HG03103 (cell line): ENCODE measurements around the gene POP4.
A peak's percentile ranks its signal among the peaks of the same experiment; 100 is the strongest.

Experiments used
- ATAC-seq: cut with Tn5 transposase; IDR thresholded peaks from one replicate; pipeline ENCODE4 v1.9.1; 2021; ENCODE audit warnings: low read depth; ENCODE audit not compliant: unreplicated experiment

POP4 gene

DNA sequence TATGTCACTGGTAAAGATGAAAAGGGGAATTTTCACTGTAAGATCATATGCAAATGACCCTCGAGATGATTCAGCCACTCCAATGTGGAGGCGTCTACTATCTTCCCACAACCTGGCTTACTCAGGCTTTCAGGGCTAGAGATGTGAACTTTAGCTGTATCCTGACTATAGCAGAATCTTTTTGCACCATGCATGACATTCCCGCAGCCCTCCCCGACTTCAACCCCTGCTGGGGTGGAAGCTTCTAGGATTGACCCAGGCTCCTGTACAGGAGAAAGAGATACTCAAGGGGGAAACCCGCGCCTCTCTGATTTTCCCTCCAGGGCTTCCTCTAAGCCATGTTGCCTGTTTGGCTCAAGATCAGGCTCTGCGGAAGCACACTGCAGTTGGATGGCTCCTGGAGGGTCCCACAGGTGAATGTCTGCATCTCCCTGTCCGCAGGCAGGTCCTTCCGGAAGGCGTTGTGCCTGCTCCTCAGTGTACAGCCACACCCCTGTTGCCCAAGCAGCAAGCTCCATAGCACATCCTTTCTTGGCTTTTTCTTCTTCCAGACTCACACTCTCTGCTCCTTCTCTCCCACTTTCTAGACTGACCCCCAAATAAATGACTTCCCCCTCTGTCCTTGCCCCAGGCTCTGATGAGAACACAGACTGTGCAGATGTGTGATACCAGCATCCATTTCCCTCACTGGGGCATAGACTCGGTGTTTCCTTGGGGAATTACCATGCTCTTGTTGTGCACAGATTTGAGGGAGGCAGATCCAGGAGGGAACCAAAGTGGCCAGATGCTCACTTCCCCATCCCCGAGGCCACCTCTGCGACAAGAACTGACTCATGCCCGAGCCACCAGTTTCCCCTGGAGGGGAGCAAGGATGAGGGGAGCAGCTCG is 29.1 kb upstream of the POP4 start:
- peak; percentile 74 for ATAC-seq

GRCh38 chr19:29577649-29577963 is 28.5 kb upstream of the POP4 start:
- no peak for ATAC-seq

- ATAC-seq, result no peak
These were observed 27.7 kb upstream of the POP4 start for GRCh38 chr19:29578349-29578748.

- no peak for ATAC-seq
These were observed 26.7 kb upstream of the POP4 start for GRCh38 chr19:29579308-29579910.

DNA sequence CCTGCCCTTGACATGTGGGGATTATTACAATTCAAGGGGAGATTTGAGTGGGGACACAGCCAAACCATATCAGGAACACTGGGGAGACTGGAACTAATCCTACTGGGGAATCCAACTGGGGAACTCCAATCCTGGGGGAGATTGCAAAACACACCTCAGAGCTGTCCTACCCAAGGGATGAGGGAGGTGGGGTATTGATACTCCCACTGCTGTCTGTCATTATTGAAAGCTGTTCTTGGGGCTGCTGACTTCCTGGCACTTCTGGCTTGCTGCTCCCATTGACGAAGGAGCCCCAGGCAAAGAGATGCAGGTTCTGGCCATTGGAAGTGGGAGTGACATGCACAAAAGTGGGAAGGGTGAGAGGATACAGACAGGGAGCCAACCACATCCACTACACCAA is 24.7 kb upstream of the POP4 start:
- no peak for ATAC-seq

DNA sequence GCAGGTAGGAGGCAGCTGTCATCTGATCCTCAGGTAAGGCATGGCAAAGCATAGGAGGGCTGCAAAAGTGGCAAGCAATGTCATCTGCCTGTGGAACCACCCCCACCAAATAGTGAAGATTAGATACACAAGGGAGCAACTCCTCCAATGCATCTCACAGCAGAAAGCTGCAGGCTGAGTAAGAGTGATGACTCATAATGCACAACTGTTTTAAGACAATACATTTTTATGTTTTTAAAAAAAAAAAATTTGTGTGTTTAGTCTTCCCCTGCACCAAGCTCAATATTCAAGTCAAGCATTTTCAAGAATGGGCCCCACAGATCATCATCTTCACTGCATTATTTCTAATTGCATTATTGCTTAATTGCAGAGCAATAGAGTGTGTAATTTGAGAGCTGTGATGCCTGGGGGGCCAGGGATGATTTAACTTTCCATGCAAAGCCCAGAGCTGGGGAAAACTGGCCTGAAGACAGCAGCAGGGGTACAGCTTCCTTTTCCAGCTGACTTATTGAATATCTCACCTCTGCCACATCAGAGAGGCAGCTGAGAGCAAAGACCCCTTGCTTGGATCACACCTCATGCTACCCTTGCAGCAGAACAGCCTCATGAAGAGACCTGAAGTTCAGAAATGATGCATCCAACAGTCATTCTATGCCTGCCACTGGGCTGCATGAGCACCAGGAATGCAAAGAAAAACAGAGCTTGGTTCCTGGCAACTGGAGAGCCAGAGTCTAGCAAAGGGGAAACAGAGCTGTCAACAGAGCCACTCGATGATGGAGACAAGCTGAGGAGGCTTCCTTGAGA is 22.7 kb upstream of the POP4 start:
- ATAC-seq, result no peak

DNA sequence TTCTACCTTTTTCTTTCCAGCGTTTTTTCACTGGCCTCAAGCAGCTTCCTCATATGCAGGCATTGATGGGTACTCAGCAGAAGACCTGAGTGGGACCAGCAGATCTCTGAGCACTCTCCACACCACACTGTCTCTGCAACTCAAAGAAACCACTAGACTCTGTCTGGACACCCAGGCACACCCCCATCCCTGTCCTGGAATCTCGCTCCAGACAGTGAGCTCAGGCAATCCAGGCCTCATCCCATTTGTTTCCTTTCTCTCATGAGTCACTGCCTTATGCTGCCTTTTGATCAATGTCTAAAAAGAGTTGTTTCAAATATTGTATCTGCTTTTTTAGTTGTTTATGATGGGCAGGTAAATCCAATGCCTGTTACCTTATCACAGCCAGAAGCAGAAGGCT is 19.7 kb upstream of the POP4 start:
- no peak for ATAC-seq

GRCh38 chr19:29587059-29587458 is 19.0 kb upstream of the POP4 start:
- ATAC-seq, result no peak

- peak; percentile 92 for ATAC-seq
These were observed 18.5 kb upstream of the POP4 start for GRCh38 chr19:29587518-29587986.

DNA sequence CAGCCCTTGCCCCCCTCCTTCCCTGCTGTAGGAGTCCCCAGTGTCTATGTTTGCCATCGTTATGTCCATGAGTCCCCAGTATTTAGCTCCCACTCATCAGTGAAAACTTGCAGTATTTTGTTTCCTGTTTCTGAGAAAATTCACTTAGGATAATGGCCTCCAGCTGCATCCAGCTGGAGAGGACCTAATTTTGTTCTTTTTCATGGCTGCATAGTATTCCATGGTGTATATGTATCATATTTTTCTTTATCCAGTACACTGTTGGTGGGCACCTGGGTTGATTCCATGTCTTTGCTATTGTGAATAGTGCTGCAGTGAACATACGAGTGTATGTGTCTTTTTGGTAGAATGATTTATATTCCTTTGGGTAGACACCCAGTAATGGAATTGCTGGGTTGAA is 18.0 kb upstream of the POP4 start:
- ATAC-seq, result no peak

DNA sequence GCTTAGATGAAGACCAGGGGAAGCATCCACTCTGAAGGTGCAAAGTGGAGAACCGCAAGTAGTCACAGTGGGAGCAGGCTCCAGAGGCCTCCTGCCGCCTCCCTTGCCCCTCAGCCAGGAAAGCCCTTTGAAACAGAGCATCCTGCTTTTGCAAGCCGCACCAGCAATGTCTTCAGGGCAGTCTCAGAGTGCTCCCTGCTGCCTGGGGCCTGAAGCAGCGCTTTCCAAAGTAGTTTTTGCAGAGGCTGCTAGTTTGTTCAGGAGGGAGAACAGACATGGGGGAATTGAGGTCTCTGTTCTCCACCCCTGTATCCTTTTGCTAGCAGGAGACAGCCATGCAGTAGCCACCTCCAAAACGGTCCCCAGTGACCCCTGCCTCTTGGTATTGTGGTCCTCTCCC is 15.8 kb upstream of the POP4 start:
- ATAC-seq, result no peak

DNA sequence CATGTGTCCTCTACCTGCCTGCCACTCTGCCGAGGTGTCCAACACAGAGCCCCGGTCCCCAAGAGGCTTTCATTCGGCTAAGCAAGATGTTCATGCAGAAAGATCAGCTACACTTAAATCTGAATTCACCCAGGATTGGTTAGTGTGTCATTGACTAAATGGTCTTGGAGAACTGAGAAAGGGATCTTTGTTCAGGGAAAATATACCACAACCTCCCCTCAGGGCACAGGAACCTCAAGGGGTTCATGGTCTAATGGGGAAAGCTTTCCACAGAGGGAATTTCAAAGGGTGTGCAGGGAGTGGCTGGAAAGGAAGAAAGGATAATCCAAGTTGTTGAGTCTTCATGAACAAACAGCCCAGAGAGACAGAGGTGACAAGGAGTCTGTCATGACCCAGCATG is 14.4 kb upstream of the POP4 start:
- ATAC-seq, result no peak

DNA sequence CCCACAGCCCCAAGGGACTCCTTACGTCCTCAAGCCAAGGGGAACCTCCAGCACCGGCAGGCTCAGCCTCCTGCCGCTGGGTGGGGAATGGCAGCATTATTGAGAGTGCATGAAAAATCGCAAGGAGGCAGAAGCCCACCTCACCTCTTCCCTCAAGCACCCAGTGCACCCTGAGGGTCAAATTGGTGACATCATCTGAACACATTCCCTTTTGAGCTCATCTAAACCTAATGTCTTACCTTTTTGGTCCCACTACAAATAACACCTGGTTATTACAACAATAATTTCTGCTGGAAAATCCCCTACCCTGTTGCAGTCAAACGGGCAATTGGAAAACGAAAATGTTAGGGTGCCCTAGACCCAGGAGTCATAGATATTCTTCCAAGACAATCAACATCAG is 12.2 kb upstream of the POP4 start:
- no peak for ATAC-seq

DNA sequence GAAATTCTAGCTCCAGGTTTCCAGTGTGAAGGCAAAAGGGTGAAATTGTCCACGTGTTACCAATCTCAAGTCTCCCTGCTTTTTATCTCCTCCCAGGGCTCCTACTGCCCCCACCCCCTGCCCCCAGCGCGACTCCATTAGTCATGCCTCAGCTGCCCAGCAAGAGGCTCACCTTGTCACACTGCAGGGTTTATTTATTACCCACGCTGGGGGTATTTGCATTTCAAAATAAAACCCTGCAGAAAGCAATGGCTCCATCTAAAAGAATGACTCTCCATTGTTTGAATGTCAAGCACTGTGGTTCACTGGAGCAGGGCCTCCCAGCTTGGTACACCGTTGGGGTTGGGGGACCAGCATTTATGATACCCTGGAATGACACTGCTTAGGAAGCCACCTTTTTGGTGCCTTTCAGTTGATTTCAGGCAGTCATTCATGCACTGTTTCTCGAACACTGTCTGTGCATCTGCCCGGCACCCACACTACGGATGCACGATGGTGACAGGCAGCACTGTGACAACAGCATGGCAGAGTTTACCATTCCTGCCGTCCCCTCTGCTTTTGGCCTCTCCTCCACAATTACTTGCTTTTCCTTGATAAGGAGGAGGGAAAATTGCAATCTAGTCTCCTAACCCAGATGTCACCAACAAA is 9.9 kb upstream of the POP4 start:
- no peak for ATAC-seq

DNA sequence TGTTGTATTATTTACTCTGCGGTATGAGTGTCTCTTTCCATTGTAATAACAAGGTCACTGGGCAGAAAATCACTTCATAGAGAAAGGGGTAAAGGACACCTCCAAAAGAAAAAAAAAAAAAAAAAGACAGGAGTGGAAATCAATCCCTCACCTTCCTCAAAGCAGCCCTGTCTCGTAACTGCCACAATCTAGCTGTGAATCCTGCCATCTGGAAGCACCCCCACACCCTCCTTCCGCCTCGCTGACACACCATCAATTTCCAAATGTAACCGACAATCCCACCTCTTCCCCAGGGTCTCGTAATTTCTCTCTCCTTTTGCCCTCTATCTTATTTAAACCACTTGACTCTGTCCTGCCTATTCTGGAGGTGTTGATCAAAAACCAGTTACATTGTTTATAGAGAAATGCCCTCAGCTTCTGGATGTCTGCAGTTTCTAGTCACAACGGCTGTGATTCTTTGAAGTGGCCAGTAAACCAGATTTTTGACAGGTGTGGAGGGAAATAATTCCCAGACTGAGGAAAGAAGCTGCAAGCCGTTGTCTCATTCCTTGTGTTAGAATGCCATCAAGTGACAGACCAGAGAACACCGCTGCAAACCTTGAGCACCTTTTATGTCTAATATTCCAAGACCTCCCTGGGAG is 9.1 kb upstream of the POP4 start:
- no peak for ATAC-seq

GRCh38 chr19:29598036-29598435 is 8.0 kb upstream of the POP4 start:
- no peak for ATAC-seq

- ATAC-seq, result no peak
These were observed 7.6 kb upstream of the POP4 start for GRCh38 chr19:29598496-29598895.

DNA sequence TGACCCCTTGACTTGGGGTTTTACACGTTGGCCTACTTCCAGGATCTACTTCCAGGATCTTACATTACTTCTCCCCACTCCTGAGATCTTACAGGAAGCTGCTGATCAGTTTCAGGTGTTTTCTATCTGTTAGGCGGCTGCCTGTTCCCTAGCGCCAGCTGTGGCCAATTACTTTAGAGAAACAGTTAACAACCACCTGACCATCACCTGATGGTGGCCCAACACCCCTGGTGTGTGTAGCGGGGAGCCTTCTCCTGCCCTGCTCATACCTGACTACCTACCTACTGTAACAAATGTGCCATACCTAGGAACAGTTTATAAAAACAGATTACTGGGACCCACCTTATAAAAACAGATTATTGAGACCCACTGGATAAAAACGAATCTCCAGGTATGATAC is 2.8 kb upstream of the POP4 start:
- ATAC-seq, result no peak

- no peak for ATAC-seq
These were observed 301 bp downstream of the POP4 start for GRCh38 chr19:29606420-29606747.

GRCh38 chr19:29609636-29610035 is 3.6 kb downstream of the POP4 start:
- ATAC-seq, result no peak

DNA sequence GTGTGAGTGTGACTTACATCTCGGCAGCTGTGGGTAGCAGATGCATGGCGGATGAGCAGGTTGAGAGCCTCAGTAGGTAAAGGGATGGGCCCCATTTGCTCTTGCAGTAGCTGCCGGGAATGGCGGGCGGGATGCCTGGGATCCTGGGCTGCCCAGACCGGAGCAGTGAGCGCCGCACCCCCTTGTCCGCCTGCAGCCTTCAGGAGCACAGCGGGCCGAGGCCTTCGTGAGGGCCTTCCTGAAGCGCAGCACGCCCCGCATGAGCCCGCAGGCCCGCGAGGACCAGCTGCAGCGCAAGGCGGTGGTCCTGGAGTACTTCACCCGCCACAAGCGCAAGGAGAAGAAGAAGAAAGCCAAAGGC is 4.1 kb downstream of the POP4 start:
- no peak for ATAC-seq
